CD14-positive monocyte (primary cell): ENCODE measurements around the gene DCAKD. TPM values are rescaled to one million over a fixed set of nuclear protein-coding genes. Genes with fewer than 3 reads are reported as not detected.

Experiments used
- DNase-seq, 3 donors: peaks; one replicate each; pipeline ENCODE4 v3.0.0-alpha.2; 2011 to 2022
- H2AFZ ChIP-seq: 2 replicates; pipeline ENCODE4 v1.6.0; 2012; ENCODE audit warnings: mild to moderate bottlenecking, low read depth, low read length, inconsistent platforms; ENCODE audit not compliant: insufficient read depth, poor library complexity, severe bottlenecking
- H3K27ac ChIP-seq, 2 donors: 1 replicate in 1 of 2; 2 replicates in 1 of 2; pipeline ENCODE4 v1.5.1; 2012 to 2013; ENCODE audit warnings: low read length in 2 of 2, control low read depth in 1 of 2, inconsistent platforms in 1 of 2, low read depth in 1 of 2, mild to moderate bottlenecking in 1 of 2
- H3K27me3 ChIP-seq, 2 donors: one replicate each; pipeline versions ENCODE4 v1.6.0 to v1.6.1; 2011 to 2013; ENCODE audit warnings: low read length in 2 of 2; ENCODE audit not compliant: control insufficient read depth in 2 of 2, insufficient read depth in 2 of 2
- H3K36me3 ChIP-seq, 2 donors: replicated peaks in 1 of 2; 1 replicate in 1 of 2; 2 replicates in 1 of 2; pipeline versions ENCODE4 v1.5.1 to v1.6.1; 2012 to 2013; ENCODE audit warnings: low read length in 2 of 2, control low read depth in 1 of 2, inconsistent platforms in 1 of 2, mild to moderate bottlenecking in 1 of 2; ENCODE audit not compliant: insufficient read depth in 2 of 2, control insufficient read depth in 1 of 2
- H3K4me1 ChIP-seq, 2 donors: 1 replicate in 1 of 2; 2 replicates in 1 of 2; pipeline versions ENCODE4 v1.5.1 to v1.6.1; 2012 to 2013; ENCODE audit warnings: low read length in 2 of 2, control low read depth in 1 of 2, inconsistent platforms in 1 of 2, mild to moderate bottlenecking in 1 of 2, moderate library complexity in 1 of 2; ENCODE audit not compliant: insufficient read depth in 2 of 2, control insufficient read depth in 1 of 2
- H3K4me2 ChIP-seq: replicated peaks from 2 replicates; pipeline ENCODE3; 2012; ENCODE audit warnings: low read length, moderate library complexity, mild to moderate bottlenecking; ENCODE audit not compliant: poor library complexity, severe bottlenecking; ENCODE audit errors: extremely low read depth
- H3K4me3 ChIP-seq, 3 experiments: fragments of 200-600 bp in 1 of 3; sonication (generic) in 1 of 3; replicated peaks in 1 of 3; 1 replicate in 2 of 3; 2 replicates in 1 of 3; pipeline ENCODE4 v1.5.1; 2011 to 2013; ENCODE audit warnings: low read length in 3 of 3, mild to moderate bottlenecking in 3 of 3, control low read depth in 2 of 3, low read depth in 2 of 3, inconsistent platforms in 1 of 3, moderate library complexity in 1 of 3
- H3K79me2 ChIP-seq: 2 replicates; pipeline ENCODE4 v1.6.0; 2012; ENCODE audit warnings: mild to moderate bottlenecking, control low read depth, inconsistent platforms, low read length, moderate library complexity; ENCODE audit not compliant: insufficient read depth
- H3K9ac ChIP-seq: 2 replicates; pipeline ENCODE4 v1.6.0; 2017; ENCODE audit warnings: low read length, mild to moderate bottlenecking; ENCODE audit not compliant: insufficient read depth, poor library complexity, severe bottlenecking
- H3K9me3 ChIP-seq, 2 donors: replicated peaks in 1 of 2; 1 replicate in 1 of 2; 2 replicates in 1 of 2; pipeline versions ENCODE4 v1.5.1 to v1.6.1; 2012 to 2013; ENCODE audit warnings: low read length in 2 of 2, control low read depth in 1 of 2; ENCODE audit not compliant: control insufficient read depth in 1 of 2, insufficient read depth in 1 of 2
- H4K20me1 ChIP-seq: 2 replicates; pipeline ENCODE4 v1.6.0; 2012; ENCODE audit warnings: mild to moderate bottlenecking, low read length, control low read depth, moderate library complexity; ENCODE audit not compliant: insufficient read depth
- H3K27ac Mint-ChIP-seq, 7 donors: one replicate each; pipeline ENCODE4 v1.8.0; 2020; ENCODE audit warnings: mild to moderate bottlenecking in 7 of 7, mixed read lengths in 7 of 7, moderate library complexity in 6 of 7, inconsistent platforms in 2 of 7
- H3K27me3 Mint-ChIP-seq, 3 donors: one replicate each; pipeline ENCODE4 v1.8.0; 2021 to 2022; ENCODE audit warnings: low read depth in 3 of 3, mild to moderate bottlenecking in 3 of 3, mixed read lengths in 3 of 3, moderate library complexity in 3 of 3, inconsistent platforms in 1 of 3
- H3K36me3 Mint-ChIP-seq, 2 donors: one replicate each; pipeline ENCODE4 v1.8.0; 2020; ENCODE audit warnings: mixed read lengths in 2 of 2, inconsistent platforms in 1 of 2, mild to moderate bottlenecking in 1 of 2
- H3K4me1 Mint-ChIP-seq: one replicate; pipeline ENCODE4 v1.8.0; 2020; ENCODE audit warnings: mild to moderate bottlenecking, mixed read lengths
- H3K4me3 Mint-ChIP-seq, 2 donors: one replicate each; pipeline ENCODE4 v1.8.0; 2020; ENCODE audit warnings: mild to moderate bottlenecking in 2 of 2, mixed read lengths in 2 of 2, moderate library complexity in 1 of 2
- H3K9me3 Mint-ChIP-seq, 7 donors: one replicate each; pipeline ENCODE4 v1.8.0; 2020 to 2022; ENCODE audit warnings: mixed read lengths in 7 of 7, mild to moderate bottlenecking in 6 of 7, moderate library complexity in 6 of 7, inconsistent platforms in 2 of 7
- CTCF ChIP-seq: fragments of 200-600 bp; IDR thresholded peaks from one replicate; pipeline ENCODE4 v1.8.0; 2022; ENCODE audit warnings: antibody characterized with exemption, mild to moderate bottlenecking
- WGBS: methylation state at CpG from one replicate; pipeline ENCODE4 v1.1.5; 2013; ENCODE audit warnings: missing lambda C conversion rate; ENCODE audit not compliant: insufficient coverage; 5-methylcytosine and 5-hydroxymethylcytosine counted together
- intact Hi-C, 2 donors: fragments of 100-400 bp; cut with micrococcal nuclease; formaldehyde crosslinking; loops; one replicate each; pipeline versions ENCODE4 v1.15.0 to v1.15.1; 2023
- polyA plus RNA-seq, 3 donors: library from polyadenylated mRNA; depleted of rRNA in 1 of 3; unstranded in 2 of 3; stranded (reverse) in 1 of 3; fragments of 300-500 nt in 2 of 3; fragments of >200 nt in 1 of 3; fragmentation: Illumina TruSeq in 2 of 3; gene quantifications; 1 replicate in 2 of 3; 2 replicates in 1 of 3; pipeline ENCODE4 v1.2.3, GENCODE V29; 2012 to 2021

Gene DCAKD
- polyA plus RNA-seq, 3 donors: 6.6 to 10.0 (median 8.7) TPM

GRCh38 chr17:45005700-45006099 is 45.7 kb downstream of the DCAKD start:
- no peak overlapping the region for H3K4me3 Mint-ChIP-seq
- peaks cover 0 to 14% of the 10 kb centered on the region in 2 donors for H3K27me3 ChIP-seq
- H4K20me1 ChIP-seq: no peaks in the 10 kb centered on the region
- WGBS: no CpG with 5 or more reads among the region's 2 CpGs
- no peaks in the 10 kb centered on the region for H3K36me3 Mint-ChIP-seq
- no peaks in the 10 kb centered on the region for H3K36me3 ChIP-seq
- peaks cover 0 to 3% (median 0%) of the 10 kb centered on the region in 7 donors for H3K9me3 Mint-ChIP-seq
- H3K9ac ChIP-seq: no peak overlapping the region
- H3K27ac ChIP-seq: no peak overlapping the region
- H3K4me1 Mint-ChIP-seq: peaks cover 6% of the 10 kb centered on the region
- peaks cover 18 to 33% (median 29%) of the 10 kb centered on the region in 3 donors for H3K27me3 Mint-ChIP-seq
- intact Hi-C loops: no loop called here
- no peaks in the 10 kb centered on the region for H3K9me3 ChIP-seq
- no peak overlapping the region for H3K4me3 ChIP-seq
- no peaks in the 10 kb centered on the region for H3K4me1 ChIP-seq
- TF ChIP-seq CTCF: no peak
- H3K27ac Mint-ChIP-seq: no peak overlapping the region
- no peak for DNase-seq
- H3K4me2 ChIP-seq: no peak overlapping the region
- no peaks in the 10 kb centered on the region for H3K79me2 ChIP-seq
- no peak overlapping the region for H2AFZ ChIP-seq

GRCh38 chr17:45004388-45004787 is 47.0 kb downstream of the DCAKD start:
- no peak overlapping the region for H3K4me3 Mint-ChIP-seq
- no peak overlapping the region for H3K4me3 ChIP-seq
- H4K20me1 ChIP-seq: no peaks in the 10 kb centered on the region
- peaks cover 0 to 9% (median 4%) of the 10 kb centered on the region in 7 donors for H3K9me3 Mint-ChIP-seq
- H3K79me2 ChIP-seq: no peaks in the 10 kb centered on the region
- H3K27ac ChIP-seq: no peak overlapping the region
- WGBS: no CpG with 5 or more reads among the region's 3 CpGs
- H3K4me2 ChIP-seq: no peak overlapping the region
- DNase-seq: no peak
- no peak overlapping the region for H3K9ac ChIP-seq
- H3K27ac Mint-ChIP-seq: no peak overlapping the region
- no peaks in the 10 kb centered on the region for H3K36me3 ChIP-seq
- peaks cover 6% of the 10 kb centered on the region for H3K4me1 Mint-ChIP-seq
- no peaks in the 10 kb centered on the region for H3K4me1 ChIP-seq
- no peaks in the 10 kb centered on the region for H3K9me3 ChIP-seq
- no peak for TF ChIP-seq CTCF
- H3K36me3 Mint-ChIP-seq: no peaks in the 10 kb centered on the region
- H3K27me3 Mint-ChIP-seq: peaks cover 18 to 28% (median 27%) of the 10 kb centered on the region in 3 donors
- peaks cover 0 to 14% of the 10 kb centered on the region in 2 donors for H3K27me3 ChIP-seq
- intact Hi-C loops: no loop called here
- no peak overlapping the region for H2AFZ ChIP-seq
